Esophagus squamous epithelium (tissue), 5 donors: ENCODE measurements around the gene TBC1D9. TPM values are rescaled to one million over a fixed set of nuclear protein-coding genes. Genes with fewer than 3 reads are reported as not detected.
A peak's percentile ranks its signal among the peaks of the same experiment; 100 is the strongest.
"Not testable (repeated sequence)": the region's sequence is repeated elsewhere in the genome, so short reads cannot be mapped to it uniquely, and the experiment has no call there.

Experiments used
- DNase-seq: peaks from one replicate; lab custom pipeline; 2025; lab: John Stamatoyannopoulos, UW
- H3K27ac ChIP-seq, 4 donors: fragments of 200-600 bp; sonication (generic); one replicate each; pipeline ENCODE4 v1.5.1; 2016 to 2019; ENCODE audit warnings: mild to moderate bottlenecking in 1 of 4
- H3K27me3 ChIP-seq, 4 donors: fragments of 200-600 bp; sonication (generic); 1 replicate in 3 of 4; 2 replicates in 1 of 4; pipeline versions ENCODE4 v1.5.1 to v1.6.0; 2017 to 2021; ENCODE audit warnings: antibody characterized with exemption in 1 of 4
- H3K36me3 ChIP-seq, 3 donors: fragments of 200-600 bp; sonication (generic); one replicate each; pipeline ENCODE4 v1.5.1; 2016 to 2019
- H3K4me1 ChIP-seq, 3 donors: fragments of 200-600 bp; sonication (generic); one replicate each; pipeline ENCODE4 v1.5.1; 2017 to 2019
- H3K4me3 ChIP-seq, 4 donors: fragments of 200-600 bp; sonication (generic); 1 replicate in 3 of 4; 2 replicates in 1 of 4; pipeline ENCODE4 v1.5.1; 2016 to 2019; ENCODE audit warnings: mild to moderate bottlenecking in 2 of 4, moderate library complexity in 1 of 4
- H3K9me3 ChIP-seq, 3 donors: fragments of 200-600 bp; sonication (generic); one replicate each; pipeline ENCODE4 v1.5.1; 2016 to 2019
- POLR2A ChIP-seq, 4 donors: fragments of 450-650 bp; IDR thresholded peaks; one replicate each; pipeline ENCODE4 v1.6.1; 2017; ENCODE audit warnings: antibody characterized with exemption in 4 of 4, mild to moderate bottlenecking in 4 of 4, moderate library complexity in 3 of 4
- WGBS, 2 donors: methylation state at CpG; one replicate each; pipeline ENCODE4 v1.1.5; 2018; 5-methylcytosine and 5-hydroxymethylcytosine counted together
- intact Hi-C: fragments of 100-400 bp; cut with DNase I; formaldehyde crosslinking; loops from one replicate; pipeline ENCODE4 v1.15.0; 2022
- total RNA-seq, 4 donors: library from RNA; depleted of rRNA; stranded (reverse); fragments of >200 nt; gene quantifications; one replicate each; pipeline ENCODE4 v1.1.0, GENCODE V29; 2016
- TF ChIP-seq, protein P1 (sequence below), 6 experiments: fragments of 450-650 bp in 4 of 6; fragments of 200-600 bp in 2 of 6; sonication (generic) in 2 of 6; IDR thresholded peaks; one replicate each; pipeline ENCODE4 v1.5.1; 2016 to 2019; ENCODE audit warnings: antibody characterized with exemption in 6 of 6, mild to moderate bottlenecking in 4 of 6, moderate library complexity in 4 of 6
- donor health status: DM: yes; HTN: yes; CAD: no.

Gene TBC1D9
- total RNA-seq, 4 donors from 2014 or later = 8.6 to 21.0 (median 11.5) TPM

DNA sequence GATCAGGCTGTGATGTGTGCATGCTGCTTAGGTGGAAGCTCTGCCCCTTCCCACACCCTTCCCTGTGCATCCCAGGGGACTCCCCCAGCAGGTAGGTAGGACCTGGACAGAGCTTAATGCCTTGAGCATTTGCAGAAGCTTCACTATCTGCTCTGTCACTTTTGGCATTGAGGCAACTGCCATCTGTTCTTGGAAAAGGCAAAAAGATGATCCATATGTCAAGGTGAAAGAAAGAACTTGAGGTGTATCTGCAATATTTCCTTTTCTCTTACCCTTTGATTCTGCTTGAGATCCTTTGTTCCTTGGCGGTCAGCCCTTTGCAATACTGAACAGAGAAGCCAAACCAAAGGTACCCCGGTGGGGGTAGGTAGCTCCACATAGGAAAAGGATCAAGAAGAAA lies 37.1 kb upstream of the TBC1D9 start:
- H3K27ac ChIP-seq = no peak overlapping the region
- WGBS, 2 donors = 71 to 77% methylated on average over 2 of the region's 2 CpGs
- peaks cover 6 to 25% (median 10%) of the 10 kb centered on the region in 3 donors for H3K4me1 ChIP-seq
- TF ChIP-seq, protein P1, sequence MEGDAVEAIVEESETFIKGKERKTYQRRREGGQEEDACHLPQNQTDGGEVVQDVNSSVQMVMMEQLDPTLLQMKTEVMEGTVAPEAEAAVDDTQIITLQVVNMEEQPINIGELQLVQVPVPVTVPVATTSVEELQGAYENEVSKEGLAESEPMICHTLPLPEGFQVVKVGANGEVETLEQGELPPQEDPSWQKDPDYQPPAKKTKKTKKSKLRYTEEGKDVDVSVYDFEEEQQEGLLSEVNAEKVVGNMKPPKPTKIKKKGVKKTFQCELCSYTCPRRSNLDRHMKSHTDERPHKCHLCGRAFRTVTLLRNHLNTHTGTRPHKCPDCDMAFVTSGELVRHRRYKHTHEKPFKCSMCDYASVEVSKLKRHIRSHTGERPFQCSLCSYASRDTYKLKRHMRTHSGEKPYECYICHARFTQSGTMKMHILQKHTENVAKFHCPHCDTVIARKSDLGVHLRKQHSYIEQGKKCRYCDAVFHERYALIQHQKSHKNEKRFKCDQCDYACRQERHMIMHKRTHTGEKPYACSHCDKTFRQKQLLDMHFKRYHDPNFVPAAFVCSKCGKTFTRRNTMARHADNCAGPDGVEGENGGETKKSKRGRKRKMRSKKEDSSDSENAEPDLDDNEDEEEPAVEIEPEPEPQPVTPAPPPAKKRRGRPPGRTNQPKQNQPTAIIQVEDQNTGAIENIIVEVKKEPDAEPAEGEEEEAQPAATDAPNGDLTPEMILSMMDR (IDR thresholded peaks at IDR 0.05) = no peak
- no peak for TF ChIP-seq POLR2A (IDR thresholded peaks at IDR 0.05)
- no peaks in the 10 kb centered on the region for H3K27me3 ChIP-seq
- no peak for DNase-seq
- H3K9me3 ChIP-seq = peaks cover 0 to 4% (median under 1%) of the 10 kb centered on the region in 3 donors
- intact Hi-C loops = no loop called here
- H3K4me3 ChIP-seq = no peak overlapping the region
- H3K36me3 ChIP-seq = no peaks in the 10 kb centered on the region

DNA sequence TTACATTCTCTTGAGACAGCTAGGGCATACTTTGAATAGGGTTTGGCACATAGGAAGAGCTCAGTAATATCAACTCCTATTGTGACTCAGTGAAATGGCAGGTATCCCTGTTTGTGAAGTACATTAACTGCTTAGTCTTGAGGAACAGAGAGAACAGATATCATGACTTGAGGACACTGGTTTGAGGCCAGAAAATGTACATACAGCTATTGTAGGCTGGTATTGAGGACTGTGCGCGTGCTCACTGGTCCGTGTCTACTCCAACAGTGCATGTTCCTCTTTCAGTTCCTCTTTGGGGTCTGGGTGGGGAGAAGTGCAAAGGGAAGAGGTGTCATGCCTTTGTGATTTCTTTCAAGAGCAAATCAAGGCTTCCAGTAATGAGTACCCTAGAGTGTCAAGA lies 34.6 kb upstream of the TBC1D9 start:
- H3K4me3 ChIP-seq = no peak overlapping the region
- peaks cover 0 to 9% (median 5%) of the 10 kb centered on the region in 3 donors for H3K9me3 ChIP-seq
- H3K27me3 ChIP-seq = no peaks in the 10 kb centered on the region
- intact Hi-C loops = no loop called here
- TF ChIP-seq, protein P1 (IDR thresholded peaks at IDR 0.05) = no peak
- TF ChIP-seq POLR2A (IDR thresholded peaks at IDR 0.05) = no peak
- H3K27ac ChIP-seq = peak overlapping the region in 3 of 4 donors; percentile 55 to 83 (median 78)
- 67 to 86% methylated on average over 3 of the region's 3 CpGs for WGBS, 2 donors
- no peak for DNase-seq
- no peaks in the 10 kb centered on the region for H3K36me3 ChIP-seq
- H3K4me1 ChIP-seq = peaks cover 6 to 21% (median 10%) of the 10 kb centered on the region in 3 donors

DNA sequence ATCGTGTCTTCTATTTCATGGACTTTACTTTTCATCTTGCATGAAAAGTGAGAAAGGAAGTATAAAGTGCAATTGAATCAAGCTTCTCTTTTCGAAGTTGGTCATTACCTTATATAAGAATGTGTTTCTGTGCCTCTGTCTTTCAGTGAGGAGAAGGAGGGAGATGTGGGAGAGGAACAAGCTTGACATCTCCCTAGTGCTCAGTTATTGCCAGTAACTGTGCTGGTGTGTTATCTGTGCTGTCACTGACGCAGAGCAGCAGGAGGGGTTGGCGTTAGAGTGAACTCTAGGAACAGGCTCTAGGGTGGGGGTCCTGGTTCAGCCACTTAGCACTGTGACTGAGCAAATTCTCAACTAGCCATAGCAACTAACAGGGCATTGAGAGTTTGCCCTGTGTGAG lies 34.0 kb upstream of the TBC1D9 start:
- TF ChIP-seq, protein P1 (IDR thresholded peaks at IDR 0.05) = no peak
- H3K27ac ChIP-seq = peak overlapping the region; percentile 55 to 83 (median 72)
- intact Hi-C loops = no loop called here
- peaks cover 0 to 9% (median 5%) of the 10 kb centered on the region in 3 donors for H3K9me3 ChIP-seq
- DNase-seq = no peak
- no peaks in the 10 kb centered on the region for H3K36me3 ChIP-seq
- H3K4me1 ChIP-seq = peaks cover 6 to 21% (median 10%) of the 10 kb centered on the region in 3 donors
- 46 to 57% methylated on average over 4 of the region's 4 CpGs for WGBS, 2 donors
- H3K4me3 ChIP-seq = no peak overlapping the region
- no peaks in the 10 kb centered on the region for H3K27me3 ChIP-seq

DNA sequence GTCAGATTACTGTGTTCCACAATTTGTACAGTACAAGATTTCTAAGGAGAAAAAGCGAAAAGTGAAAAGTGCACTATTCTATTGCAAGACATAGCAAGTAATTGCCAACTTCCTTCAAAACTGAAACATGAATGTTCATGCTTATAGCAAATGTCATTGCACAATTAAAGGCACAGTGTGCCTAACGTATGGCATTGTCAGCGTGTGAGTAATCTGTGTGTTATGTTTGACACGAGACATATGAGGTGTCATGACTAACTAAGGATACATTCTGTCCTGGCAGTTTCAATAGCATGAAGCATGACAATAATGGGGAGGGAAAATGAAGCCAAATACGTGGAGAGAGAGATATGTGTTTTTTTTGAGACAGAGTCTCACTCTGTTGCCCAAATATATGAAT lies 33.6 kb upstream of the TBC1D9 start:
- Histone ChIP-seq H3K9me3 (peaks cover 0 to 9% (median 5%) of the 10 kb centered on the region in 3 donors), H3K27me3 (no peaks in the 10 kb centered on the region), H3K27ac (peak overlapping the region; percentile 55 to 83 (median 72)), H3K4me3 (no peak overlapping the region), H3K4me1 (peaks cover 6 to 21% (median 10%) of the 10 kb centered on the region in 3 donors), H3K36me3 (no peaks in the 10 kb centered on the region)
- TF ChIP-seq, protein P1 (IDR thresholded peaks at IDR 0.05) = no peak
- TF ChIP-seq POLR2A (IDR thresholded peaks at IDR 0.05) = no peak
- no peak for DNase-seq
- intact Hi-C loops = no loop called here
- 28 to 30% methylated on average over 5 of the region's 5 CpGs for WGBS, 2 donors

DNA sequence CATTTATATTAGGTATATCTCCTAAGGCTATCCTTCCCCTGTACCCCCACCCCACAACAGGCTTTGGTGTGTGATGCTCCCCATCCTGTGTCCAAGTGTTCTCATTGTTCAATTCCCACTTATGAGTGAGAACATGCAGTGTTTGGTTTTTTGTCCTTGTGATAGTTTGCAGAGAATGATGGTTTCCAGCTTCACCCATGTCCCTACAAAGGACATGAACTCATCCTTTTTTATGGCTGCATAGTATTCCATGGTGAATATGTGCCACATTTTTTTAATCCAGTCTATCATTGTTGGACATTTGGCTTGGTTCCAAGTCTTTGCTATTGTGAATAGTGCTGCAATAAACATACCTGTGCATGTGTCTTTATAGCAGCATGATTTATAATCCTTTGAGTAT lies 26.6 kb upstream of the TBC1D9 start:
- DNase-seq, intact Hi-C loops: not testable (repeated sequence)

DNA sequence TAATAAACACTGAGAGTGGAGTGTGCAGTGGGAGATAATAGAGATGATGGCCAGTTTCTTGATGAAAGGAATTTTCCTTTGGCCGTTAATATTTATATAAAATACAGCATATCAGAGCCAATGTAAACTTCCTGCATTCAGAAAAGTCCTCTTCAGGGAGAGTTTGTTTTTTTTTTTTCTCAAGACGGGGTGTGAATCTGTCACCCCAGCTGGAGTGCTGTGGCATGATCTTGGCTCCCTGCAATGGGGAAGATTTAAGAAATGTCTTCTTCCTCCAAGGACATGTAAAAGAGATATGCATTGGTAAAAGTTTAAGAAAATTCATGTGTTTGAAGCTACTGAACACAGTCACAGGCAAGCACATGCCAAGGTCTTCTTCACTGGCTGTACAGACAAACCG lies 25.4 kb upstream of the TBC1D9 start:
- no peak overlapping the region for H3K4me3 ChIP-seq
- H3K4me1 ChIP-seq = no peaks in the 10 kb centered on the region
- intact Hi-C loops = no loop called here
- H3K27ac ChIP-seq = no peak overlapping the region
- H3K36me3 ChIP-seq = no peaks in the 10 kb centered on the region
- TF ChIP-seq, protein P1 (IDR thresholded peaks at IDR 0.05) = no peak
- no peak for TF ChIP-seq POLR2A (IDR thresholded peaks at IDR 0.05)
- no peaks in the 10 kb centered on the region for H3K27me3 ChIP-seq
- no peaks in the 10 kb centered on the region for H3K9me3 ChIP-seq
- DNase-seq = no peak
- 51 to 52% methylated on average over 3 of the region's 3 CpGs for WGBS, 2 donors

More for the DNA sequence above, 26.6 kb upstream of the TBC1D9 start:
- not testable (repeated sequence) for H3K9me3 ChIP-seq, H3K27me3 ChIP-seq, H3K36me3 ChIP-seq, H3K4me1 ChIP-seq, H3K27ac ChIP-seq, H3K4me3 ChIP-seq
